Suprapubic skin (tissue), 4 donors: Measurements from ENCODE around the gene CFAP58. TPM values are rescaled to one million over a fixed set of nuclear protein-coding genes. Genes with fewer than 3 reads are reported as not detected.

Experiments used
- DNase-seq, 2 donors: peaks; one replicate each; pipeline ENCODE4 v3.0.0-alpha.2; 2019; ENCODE audit warnings: low spot score in 2 of 2
- H3K27ac ChIP-seq: fragments of 200-600 bp; sonication (generic); one replicate; pipeline ENCODE4 v1.5.1; 2019
- H3K27me3 ChIP-seq: fragments of 200-600 bp; sonication (generic); one replicate; pipeline ENCODE4 v1.5.1; 2019
- H3K36me3 ChIP-seq: fragments of 200-600 bp; sonication (generic); one replicate; pipeline ENCODE4 v1.5.1; 2019
- H3K4me1 ChIP-seq: fragments of 200-600 bp; sonication (generic); one replicate; pipeline ENCODE4 v1.5.1; 2019
- H3K4me3 ChIP-seq: fragments of 200-600 bp; sonication (generic); one replicate; pipeline ENCODE4 v1.5.1; 2019; ENCODE audit warnings: mild to moderate bottlenecking
- H3K9me3 ChIP-seq: fragments of 200-600 bp; sonication (generic); one replicate; pipeline ENCODE4 v1.5.1; 2019
- CTCF ChIP-seq, 2 donors: fragments of 200-600 bp in 1 of 2; fragments of 450-650 bp in 1 of 2; sonication (generic) in 1 of 2; IDR thresholded peaks; one replicate each; pipeline ENCODE4 v1.5.1; 2016 to 2019; ENCODE audit warnings: antibody characterized with exemption in 2 of 2, mild to moderate bottlenecking in 1 of 2, moderate library complexity in 1 of 2
- EP300 ChIP-seq: sonication (generic); formaldehyde crosslinking; IDR thresholded peaks from one replicate; pipeline ENCODE4 v1.6.1; 2017; ENCODE audit warnings: antibody characterized with exemption
- POLR2A ChIP-seq, 2 donors: fragments of 450-650 bp; IDR thresholded peaks; one replicate each; pipeline ENCODE4 v1.6.1; 2017; ENCODE audit warnings: antibody characterized with exemption in 2 of 2, mild to moderate bottlenecking in 2 of 2, moderate library complexity in 2 of 2
- POLR2AphosphoS5 ChIP-seq, 3 donors: sonication (generic); formaldehyde crosslinking; IDR thresholded peaks; one replicate each; pipeline ENCODE4 v1.6.1; 2017; ENCODE audit warnings: antibody characterized with exemption in 3 of 3
- WGBS: methylation state at CpG from one replicate; pipeline ENCODE4 v1.1.5; 2018; 5-methylcytosine and 5-hydroxymethylcytosine counted together
- total RNA-seq, 4 donors: library from RNA; depleted of rRNA; stranded (reverse); fragments of >200 nt; gene quantifications; one replicate each; pipeline ENCODE4 v1.1.0, GENCODE V29; 2016

Gene CFAP58
- total RNA-seq, 4 donors from 2014 or later, result 0.13 to 1.0 (median 0.39) TPM

GRCh38 chr10:104429846-104430245 lies 76.2 kb downstream of the CFAP58 start:
- Histone ChIP-seq H3K36me3 (no peaks in the 10 kb centered on the region), H3K4me3 (no peak overlapping the region), H3K27me3 (no peaks in the 10 kb centered on the region), H3K9me3 (no peaks in the 10 kb centered on the region), H3K4me1 (no peaks in the 10 kb centered on the region), H3K27ac (no peak overlapping the region)
- DNase-seq, result no peak
- 24% methylated on average over 3 of the region's 3 CpGs for WGBS
- no peak for TF ChIP-seq POLR2AphosphoS5 (IDR thresholded peaks at IDR 0.05)
- TF ChIP-seq EP300, result no peak
- no peak for TF ChIP-seq POLR2A (IDR thresholded peaks at IDR 0.05)
- TF ChIP-seq CTCF (IDR thresholded peaks at IDR 0.05), result no peak

- Histone ChIP-seq H3K36me3 (no peaks in the 10 kb centered on the region), H3K4me1 (no peaks in the 10 kb centered on the region), H3K27ac (no peak overlapping the region), H3K9me3 (no peaks in the 10 kb centered on the region), H3K4me3 (no peak overlapping the region), H3K27me3 (no peaks in the 10 kb centered on the region)
- no peak for DNase-seq
- no peak for TF ChIP-seq CTCF (IDR thresholded peaks at IDR 0.05)
- 65% methylated on average over 3 of the region's 3 CpGs for WGBS
These were observed 76.7 kb downstream of the CFAP58 start for GRCh38 chr10:104430360-104430759.

- no peak for DNase-seq
- Histone ChIP-seq H3K27ac (no peak overlapping the region), H3K27me3 (no peaks in the 10 kb centered on the region), H3K9me3 (no peaks in the 10 kb centered on the region), H3K36me3 (no peaks in the 10 kb centered on the region), H3K4me3 (no peak overlapping the region), H3K4me1 (no peaks in the 10 kb centered on the region)
- WGBS, result 57% methylated on average over 3 of the region's 3 CpGs
- TF ChIP-seq POLR2AphosphoS5 (IDR thresholded peaks at IDR 0.05) (no peak), CTCF (IDR thresholded peaks at IDR 0.05) (no peak), POLR2A (IDR thresholded peaks at IDR 0.05) (no peak), EP300 (no peak)
These were observed 80.0 kb downstream of the CFAP58 start for GRCh38 chr10:104433669-104434068.

- Histone ChIP-seq H3K4me1 (no peaks in the 10 kb centered on the region), H3K36me3 (no peaks in the 10 kb centered on the region), H3K9me3 (no peaks in the 10 kb centered on the region), H3K4me3 (no peak overlapping the region), H3K27ac (no peak overlapping the region), H3K27me3 (no peaks in the 10 kb centered on the region)
- TF ChIP-seq CTCF (IDR thresholded peaks at IDR 0.05), result no peak
- no peak for TF ChIP-seq POLR2AphosphoS5 (IDR thresholded peaks at IDR 0.05)
- TF ChIP-seq EP300, result no peak
- TF ChIP-seq POLR2A (IDR thresholded peaks at IDR 0.05), result no peak
- no peak for DNase-seq
- 86% methylated on average over 1 of the region's 1 CpG for WGBS
These were observed 81.0 kb downstream of the CFAP58 start for GRCh38 chr10:104434601-104435000.

GRCh38 chr10:104435822-104436221 lies 82.2 kb downstream of the CFAP58 start:
- H3K27ac ChIP-seq, result no peak overlapping the region
- H3K9me3 ChIP-seq, result no peaks in the 10 kb centered on the region
- H3K36me3 ChIP-seq, result no peaks in the 10 kb centered on the region
- no peaks in the 10 kb centered on the region for H3K27me3 ChIP-seq
- H3K4me3 ChIP-seq, result no peak overlapping the region
- H3K4me1 ChIP-seq, result no peaks in the 10 kb centered on the region
- no peak for DNase-seq
- 15% methylated on average over 2 of the region's 2 CpGs for WGBS
- no peak for TF ChIP-seq CTCF (IDR thresholded peaks at IDR 0.05)
- no peak for TF ChIP-seq POLR2AphosphoS5 (IDR thresholded peaks at IDR 0.05)
- TF ChIP-seq POLR2A (IDR thresholded peaks at IDR 0.05), result no peak
- TF ChIP-seq EP300, result no peak
